Measurements from ENCODE around the gene SPINT3. TPM values are rescaled to one million over a fixed set of nuclear protein-coding genes. Genes with fewer than 3 reads are reported as not detected.

SPINT3 gene
- total RNA-seq, 3 donors from 2014 or later (not counting 1 experiment from before 2014, with no cell fraction given): not detected

- TF ChIP-seq CTCF (IDR thresholded peaks at IDR 0.05): no peak
- H3K36me3 Mint-ChIP-seq: no peaks in the 10 kb centered on the region
Observed at GRCh38 chr20:45552456-45552855, 37.0 kb upstream of the SPINT3 start.

GRCh38 chr20:45550765-45551164, 35.3 kb upstream of the SPINT3 start:
- peaks cover 0 to 2% of the 10 kb centered on the region in 2 donors for H3K9me3 Mint-ChIP-seq
- peaks cover 0 to 19% of the 10 kb centered on the region in 2 donors for H3K27me3 Mint-ChIP-seq (ENCODE audit: low read depth in 2 of 2)
- ATAC-seq: no peak
- no peak overlapping the region for H3K4me3 Mint-ChIP-seq
- Histone ChIP-seq H3K4me1 (ENCODE audit: control insufficient read depth, insufficient read depth, low read length) (no peaks in the 10 kb centered on the region), H3K36me3 (ENCODE audit: control insufficient read depth, insufficient read depth, low read length) (no peaks in the 10 kb centered on the region), H3K27ac (ENCODE audit: low read length) (no peak overlapping the region), H3K4me3 (ENCODE audit: low read length) (no peak overlapping the region), H3K9me3 (ENCODE audit: control insufficient read depth, insufficient read depth, low read length) (no peaks in the 10 kb centered on the region), H3K27me3 (ENCODE audit: control insufficient read depth, insufficient read depth, low read length) (peaks cover 2% of the 10 kb centered on the region)
- H3K27ac Mint-ChIP-seq: no peak overlapping the region
- intact Hi-C loops (cut with micrococcal nuclease): no loop called here
- TF ChIP-seq CTCF (IDR thresholded peaks at IDR 0.05): no peak
- no peaks in the 10 kb centered on the region for H3K4me1 Mint-ChIP-seq
- no peak for DNase-seq
- no peaks in the 10 kb centered on the region for H3K36me3 Mint-ChIP-seq

More at GRCh38 chr20:45552456-45552855, 37.0 kb upstream of the SPINT3 start:
- no peak overlapping the region for H3K4me3 ChIP-seq (ENCODE audit: low read length)
- H3K27ac Mint-ChIP-seq: no peak overlapping the region
- no peaks in the 10 kb centered on the region for H3K4me1 Mint-ChIP-seq
- H3K27me3 ChIP-seq (ENCODE audit: control insufficient read depth, insufficient read depth, low read length): no peaks in the 10 kb centered on the region
- WGBS (ENCODE audit: insufficient coverage): 82% methylated on average over 2 of the region's 2 CpGs
- peaks cover 0 to 19% of the 10 kb centered on the region in 2 donors for H3K27me3 Mint-ChIP-seq (ENCODE audit: low read depth in 2 of 2)
- H3K27ac ChIP-seq (ENCODE audit: low read length): no peak overlapping the region
- no peaks in the 10 kb centered on the region for H3K9me3 ChIP-seq (ENCODE audit: control insufficient read depth, insufficient read depth, low read length)
- H3K36me3 ChIP-seq (ENCODE audit: control insufficient read depth, insufficient read depth, low read length): no peaks in the 10 kb centered on the region
- ATAC-seq: no peak
- no peak overlapping the region for H3K4me3 Mint-ChIP-seq
- DNase-seq: no peak
- intact Hi-C loops (cut with micrococcal nuclease): no loop called here
- peaks cover 0 to 2% of the 10 kb centered on the region in 2 donors for H3K9me3 Mint-ChIP-seq
- H3K4me1 ChIP-seq (ENCODE audit: control insufficient read depth, insufficient read depth, low read length): no peaks in the 10 kb centered on the region

GRCh38 chr20:45548410-45548809, 33.0 kb upstream of the SPINT3 start:
- 91% methylated on average over 7 of the region's 7 CpGs for WGBS (ENCODE audit: insufficient coverage)
- intact Hi-C loops (cut with micrococcal nuclease): no loop called here
- ATAC-seq (no peak), DNase-seq (no peak)
- Histone ChIP-seq H3K36me3 (ENCODE audit: control insufficient read depth, insufficient read depth, low read length) (no peaks in the 10 kb centered on the region), H3K4me1 (ENCODE audit: control insufficient read depth, insufficient read depth, low read length) (no peaks in the 10 kb centered on the region), H3K27me3 (ENCODE audit: control insufficient read depth, insufficient read depth, low read length) (peaks cover 2% of the 10 kb centered on the region), H3K27ac (ENCODE audit: low read length) (no peak overlapping the region), H3K9me3 (ENCODE audit: control insufficient read depth, insufficient read depth, low read length) (no peaks in the 10 kb centered on the region), H3K4me3 (ENCODE audit: low read length) (no peak overlapping the region)
- peaks cover 0 to 2% of the 10 kb centered on the region in 2 donors for H3K9me3 Mint-ChIP-seq
- H3K27ac Mint-ChIP-seq: no peak overlapping the region
- no peaks in the 10 kb centered on the region for H3K4me1 Mint-ChIP-seq
- H3K4me3 Mint-ChIP-seq: no peak overlapping the region
- H3K27me3 Mint-ChIP-seq (ENCODE audit: low read depth in 2 of 2): peaks cover 0 to 19% of the 10 kb centered on the region in 2 donors
- H3K36me3 Mint-ChIP-seq: no peaks in the 10 kb centered on the region
- no peak for TF ChIP-seq CTCF (IDR thresholded peaks at IDR 0.05)

- no peak for DNase-seq
- TF ChIP-seq CTCF (IDR thresholded peaks at IDR 0.05): no peak
- Histone ChIP-seq H3K4me3 (ENCODE audit: low read length) (no peak within 1 kb of the TSS), H3K4me1 (ENCODE audit: control insufficient read depth, insufficient read depth, low read length) (no peaks in the 10 kb centered on the region), H3K27ac (ENCODE audit: low read length) (no peak within 1 kb of the TSS), H3K27me3 (ENCODE audit: control insufficient read depth, insufficient read depth, low read length) (peaks cover 2% of the 10 kb centered on the region), H3K36me3 (ENCODE audit: control insufficient read depth, insufficient read depth, low read length) (no peaks in the 10 kb centered on the region), H3K9me3 (ENCODE audit: control insufficient read depth, insufficient read depth, low read length) (no peaks in the 10 kb centered on the region)
- Mint-ChIP-seq H3K4me3 (no peak within 1 kb of the TSS), H3K27me3 (ENCODE audit: low read depth in 2 of 2) (peaks cover 0 to 16% of the 10 kb centered on the region in 2 donors), H3K4me1 (no peaks in the 10 kb centered on the region), H3K9me3 (peaks cover 0 to 2% of the 10 kb centered on the region in 2 donors), H3K36me3 (no peaks in the 10 kb centered on the region), H3K27ac (no peak within 1 kb of the TSS)
- WGBS (ENCODE audit: insufficient coverage): 91% methylated on average over 5 of the region's 6 CpGs
- intact Hi-C loops (cut with micrococcal nuclease): no loop called here
- no peak for ATAC-seq
Observed at GRCh38 chr20:45547206-45547770, 31.9 kb upstream of the SPINT3 start, which contains the start of gene EPPIN. Gene EPPIN (minus strand): TSS chr20:45547401. CDS start chr20:45547357, 44 bp downstream.
